Astrocyte of the spinal cord (primary cell): ENCODE results near the gene AHI1.

Experiments used
- DNase-seq: peaks from one replicate; pipeline ENCODE4 v3.0.0; 2011; ENCODE audit warnings: low read depth, low spot score
- H3K4me3 ChIP-seq: 2 replicates; pipeline ENCODE4 v1.5.1; 2011; ENCODE audit warnings: low read depth, mild to moderate bottlenecking, low read length, moderate library complexity
- CTCF ChIP-seq: IDR thresholded peaks from 2 replicates; pipeline ENCODE4 v1.5.1; 2012; ENCODE audit warnings: low read depth, mild to moderate bottlenecking, low read length, inconsistent platforms
- in situ Hi-C: cut with HindIII; loops from 2 replicates; pipeline ENCODE4 v1.10.0; 2017; ENCODE audit warnings: low sequenced_read_pairs

The AHI1 gene

GRCh38 chr6:135291288-135292076, 206.1 kb downstream of the AHI1 start:
- H3K4me3 ChIP-seq: no peak overlapping the region
- DNase-seq: peak; percentile 40
- in situ Hi-C loops: no loop called here
- no peak for TF ChIP-seq CTCF

- no peak overlapping the region for H3K4me3 ChIP-seq
- DNase-seq: no peak
- TF ChIP-seq CTCF: no peak
- in situ Hi-C loops: no loop called here
Observed at GRCh38 chr6:135289816-135290215, 207.7 kb downstream of the AHI1 start.

- in situ Hi-C loops: no loop called here
- no peak overlapping the region for H3K4me3 ChIP-seq
- no peak for TF ChIP-seq CTCF
- no peak for DNase-seq
Observed at GRCh38 chr6:135286962-135287538, 210.5 kb downstream of the AHI1 start.

- in situ Hi-C loops: no loop called here
- no peak overlapping the region for H3K4me3 ChIP-seq
- no peak for TF ChIP-seq CTCF
- DNase-seq: no peak
Observed at GRCh38 chr6:135285165-135285564, 212.4 kb downstream of the AHI1 start.

- DNase-seq: no peak
- in situ Hi-C loops: no loop called here
- TF ChIP-seq CTCF: no peak
- H3K4me3 ChIP-seq: no peak overlapping the region
Observed at GRCh38 chr6:135283926-135284325, 213.6 kb downstream of the AHI1 start.

- no peak for TF ChIP-seq CTCF
- DNase-seq: no peak
- no peak overlapping the region for H3K4me3 ChIP-seq
- in situ Hi-C loops: no loop called here
Observed at GRCh38 chr6:135282395-135282794, 215.1 kb downstream of the AHI1 start.
